Measurements from ENCODE around the gene ZBTB20.

Gene ZBTB20

GRCh38 chr3:114626751-114627150 lies 520.3 kb downstream of the ZBTB20 start:
- no peaks in the 10 kb centered on the region for H3K9me3 ChIP-seq (ENCODE audit: control extremely low read depth in 1 of 5, control insufficient read depth in 4 of 5, insufficient read depth in 2 of 5, low read depth in 1 of 5, low read length in 4 of 5)
- H3K4me3 ChIP-seq (ENCODE audit: control insufficient read depth in 1 of 7, extremely low read depth in 1 of 7, insufficient read depth in 4 of 7, low read depth in 2 of 7, low read length in 6 of 7), result no peak overlapping the region
- CTCF ChIA-PET, result no interaction called here
- peaks cover 0 to 5% (median 1%) of the 10 kb centered on the region in 4 experiments for H3K36me3 ChIP-seq (ENCODE audit: control insufficient read depth in 4 of 4, insufficient read depth in 4 of 4, low read length in 3 of 4)
- DNase-seq, result no peak
- WGBS (ENCODE audit: insufficient coverage), result 100% methylated on average over 3 of the region's 4 CpGs
- no peaks in the 10 kb centered on the region for H3K27me3 ChIP-seq (replicated peaks in 2 of 5; ENCODE audit: control insufficient read depth in 4 of 5, insufficient read depth in 5 of 5, low read length in 4 of 5)
- no peak overlapping the region for H3K27ac ChIP-seq (ENCODE audit: insufficient read depth in 1 of 2, low read depth in 1 of 2, low read length in 2 of 2, poor library complexity in 1 of 2, severe bottlenecking in 2 of 2)
- POLR2A ChIA-PET, result no interaction called here
- H3K4me1 ChIP-seq (ENCODE audit: control extremely low read depth in 1 of 4, control insufficient read depth in 4 of 4, insufficient read depth in 4 of 4, low read length in 3 of 4), result peaks cover 0 to 8% (median 0%) of the 10 kb centered on the region in 4 experiments

- POLR2A ChIA-PET, result no interaction called here
- Histone ChIP-seq H3K36me3 (ENCODE audit: control insufficient read depth in 4 of 4, insufficient read depth in 4 of 4, low read length in 3 of 4) (peaks cover 0 to 2% (median 0%) of the 10 kb centered on the region in 4 experiments), H3K4me1 (ENCODE audit: control extremely low read depth in 1 of 4, control insufficient read depth in 4 of 4, insufficient read depth in 4 of 4, low read length in 3 of 4) (peaks cover 0 to 8% (median 0%) of the 10 kb centered on the region in 4 experiments), H3K9me3 (ENCODE audit: control extremely low read depth in 1 of 5, control insufficient read depth in 4 of 5, insufficient read depth in 2 of 5, low read depth in 1 of 5, low read length in 4 of 5) (no peaks in the 10 kb centered on the region), H3K27me3 (replicated peaks in 2 of 5; ENCODE audit: control insufficient read depth in 4 of 5, insufficient read depth in 5 of 5, low read length in 4 of 5) (no peaks in the 10 kb centered on the region), H3K4me3 (ENCODE audit: control insufficient read depth in 1 of 7, extremely low read depth in 1 of 7, insufficient read depth in 4 of 7, low read depth in 2 of 7, low read length in 6 of 7) (no peak overlapping the region), H3K27ac (ENCODE audit: insufficient read depth in 1 of 2, low read depth in 1 of 2, low read length in 2 of 2, poor library complexity in 1 of 2, severe bottlenecking in 2 of 2) (no peak overlapping the region)
- CTCF ChIA-PET, result no interaction called here
- WGBS (ENCODE audit: insufficient coverage), result 61% methylated on average over 8 of the region's 10 CpGs
- DNase-seq, result peak; percentile 30 to 77 (median 70)
Measured at GRCh38 chr3:114624571-114625181, 522.4 kb downstream of the ZBTB20 start.

- POLR2A ChIA-PET, result no interaction called here
- no peaks in the 10 kb centered on the region for H3K9me3 ChIP-seq (ENCODE audit: control extremely low read depth in 1 of 5, control insufficient read depth in 4 of 5, insufficient read depth in 2 of 5, low read depth in 1 of 5, low read length in 4 of 5)
- no peaks in the 10 kb centered on the region for H3K27me3 ChIP-seq (replicated peaks in 2 of 5; ENCODE audit: control insufficient read depth in 4 of 5, insufficient read depth in 5 of 5, low read length in 4 of 5)
- 100% methylated on average over 1 of the region's 6 CpGs for WGBS (ENCODE audit: insufficient coverage)
- no peak overlapping the region for H3K4me3 ChIP-seq (ENCODE audit: control insufficient read depth in 1 of 7, extremely low read depth in 1 of 7, insufficient read depth in 4 of 7, low read depth in 2 of 7, low read length in 6 of 7)
- H3K4me1 ChIP-seq (ENCODE audit: control extremely low read depth in 1 of 4, control insufficient read depth in 4 of 4, insufficient read depth in 4 of 4, low read length in 3 of 4), result peaks cover 0 to 8% (median 0%) of the 10 kb centered on the region in 4 experiments
- peaks cover 0 to 2% (median 0%) of the 10 kb centered on the region in 4 experiments for H3K36me3 ChIP-seq (ENCODE audit: control insufficient read depth in 4 of 4, insufficient read depth in 4 of 4, low read length in 3 of 4)
- no peak for DNase-seq
- CTCF ChIA-PET, result no interaction called here
- H3K27ac ChIP-seq (ENCODE audit: insufficient read depth in 1 of 2, low read depth in 1 of 2, low read length in 2 of 2, poor library complexity in 1 of 2, severe bottlenecking in 2 of 2), result no peak overlapping the region
Measured at GRCh38 chr3:114624047-114624445, 523.0 kb downstream of the ZBTB20 start.

- no peak overlapping the region for H3K4me3 ChIP-seq (ENCODE audit: control insufficient read depth in 1 of 7, extremely low read depth in 1 of 7, insufficient read depth in 4 of 7, low read depth in 2 of 7, low read length in 6 of 7)
- H3K4me1 ChIP-seq (ENCODE audit: control extremely low read depth in 1 of 4, control insufficient read depth in 4 of 4, insufficient read depth in 4 of 4, low read length in 3 of 4), result peaks cover 0 to 8% (median 0%) of the 10 kb centered on the region in 4 experiments
Measured at GRCh38 chr3:114623420-114624046, 523.6 kb downstream of the ZBTB20 start.

GRCh38 chr3:114622001-114622400 lies 525.1 kb downstream of the ZBTB20 start:
- ChIA-PET CTCF (interaction anchor here (0.8 kb wide), 1 partner anchor 31 kb away, joined by 3 read pairs; no protein-coding TSS in a partner anchor), POLR2A (no interaction called here)
- Histone ChIP-seq H3K36me3 (ENCODE audit: control insufficient read depth in 4 of 4, insufficient read depth in 4 of 4, low read length in 3 of 4) (peaks cover 0 to 2% (median 0%) of the 10 kb centered on the region in 4 experiments), H3K27me3 (replicated peaks in 2 of 5; ENCODE audit: control insufficient read depth in 4 of 5, insufficient read depth in 5 of 5, low read length in 4 of 5) (no peaks in the 10 kb centered on the region), H3K27ac (ENCODE audit: insufficient read depth in 1 of 2, low read depth in 1 of 2, low read length in 2 of 2, poor library complexity in 1 of 2, severe bottlenecking in 2 of 2) (no peak overlapping the region), H3K4me3 (ENCODE audit: control insufficient read depth in 1 of 7, extremely low read depth in 1 of 7, insufficient read depth in 4 of 7, low read depth in 2 of 7, low read length in 6 of 7) (no peak overlapping the region), H3K4me1 (ENCODE audit: control extremely low read depth in 1 of 4, control insufficient read depth in 4 of 4, insufficient read depth in 4 of 4, low read length in 3 of 4) (peaks cover 0 to 8% (median 0%) of the 10 kb centered on the region in 4 experiments), H3K9me3 (ENCODE audit: control extremely low read depth in 1 of 5, control insufficient read depth in 4 of 5, insufficient read depth in 2 of 5, low read depth in 1 of 5, low read length in 4 of 5) (no peaks in the 10 kb centered on the region)
- no peak for DNase-seq
- WGBS (ENCODE audit: insufficient coverage), result no CpG with 5 or more reads among the region's 3 CpGs

More at GRCh38 chr3:114623420-114624046, 523.6 kb downstream of the ZBTB20 start:
- CTCF ChIA-PET, result no interaction called here
- DNase-seq, result no peak
- H3K27me3 ChIP-seq (replicated peaks in 2 of 5; ENCODE audit: control insufficient read depth in 4 of 5, insufficient read depth in 5 of 5, low read length in 4 of 5), result no peaks in the 10 kb centered on the region
- POLR2A ChIA-PET, result no interaction called here
- H3K9me3 ChIP-seq (ENCODE audit: control extremely low read depth in 1 of 5, control insufficient read depth in 4 of 5, insufficient read depth in 2 of 5, low read depth in 1 of 5, low read length in 4 of 5), result no peaks in the 10 kb centered on the region
- H3K27ac ChIP-seq (ENCODE audit: insufficient read depth in 1 of 2, low read depth in 1 of 2, low read length in 2 of 2, poor library complexity in 1 of 2, severe bottlenecking in 2 of 2), result no peak overlapping the region
- peaks cover 0 to 2% (median 0%) of the 10 kb centered on the region in 4 experiments for H3K36me3 ChIP-seq (ENCODE audit: control insufficient read depth in 4 of 4, insufficient read depth in 4 of 4, low read length in 3 of 4)
- 100% methylated on average over 2 of the region's 5 CpGs for WGBS (ENCODE audit: insufficient coverage)

GRCh38 chr3:114619771-114620170 lies 527.3 kb downstream of the ZBTB20 start:
- Histone ChIP-seq H3K27ac (ENCODE audit: insufficient read depth in 1 of 2, low read depth in 1 of 2, low read length in 2 of 2, poor library complexity in 1 of 2, severe bottlenecking in 2 of 2) (no peak overlapping the region), H3K4me3 (ENCODE audit: control insufficient read depth in 1 of 7, extremely low read depth in 1 of 7, insufficient read depth in 4 of 7, low read depth in 2 of 7, low read length in 6 of 7) (no peak overlapping the region), H3K27me3 (replicated peaks in 2 of 5; ENCODE audit: control insufficient read depth in 4 of 5, insufficient read depth in 5 of 5, low read length in 4 of 5) (no peaks in the 10 kb centered on the region), H3K4me1 (ENCODE audit: control extremely low read depth in 1 of 4, control insufficient read depth in 4 of 4, insufficient read depth in 4 of 4, low read length in 3 of 4) (peaks cover 0 to 3% (median 0%) of the 10 kb centered on the region in 4 experiments), H3K36me3 (ENCODE audit: control insufficient read depth in 4 of 4, insufficient read depth in 4 of 4, low read length in 3 of 4) (peaks cover 0 to 2% (median 0%) of the 10 kb centered on the region in 4 experiments), H3K9me3 (ENCODE audit: control extremely low read depth in 1 of 5, control insufficient read depth in 4 of 5, insufficient read depth in 2 of 5, low read depth in 1 of 5, low read length in 4 of 5) (no peaks in the 10 kb centered on the region)
- DNase-seq, result no peak
- POLR2A ChIA-PET, result no interaction called here
- 92% methylated on average over 2 of the region's 3 CpGs for WGBS (ENCODE audit: insufficient coverage)
- CTCF ChIA-PET, result no interaction called here

- no peaks in the 10 kb centered on the region for H3K9me3 ChIP-seq (ENCODE audit: control extremely low read depth in 1 of 5, control insufficient read depth in 4 of 5, insufficient read depth in 2 of 5, low read depth in 1 of 5, low read length in 4 of 5)
- H3K27ac ChIP-seq (ENCODE audit: insufficient read depth in 1 of 2, low read depth in 1 of 2, low read length in 2 of 2, poor library complexity in 1 of 2, severe bottlenecking in 2 of 2), result no peak overlapping the region
- no peak for DNase-seq
- H3K36me3 ChIP-seq (ENCODE audit: control insufficient read depth in 4 of 4, insufficient read depth in 4 of 4, low read length in 3 of 4), result no peaks in the 10 kb centered on the region
- H3K4me3 ChIP-seq (ENCODE audit: control insufficient read depth in 1 of 7, extremely low read depth in 1 of 7, insufficient read depth in 4 of 7, low read depth in 2 of 7, low read length in 6 of 7), result no peak overlapping the region
- no peaks in the 10 kb centered on the region for H3K27me3 ChIP-seq (replicated peaks in 2 of 5; ENCODE audit: control insufficient read depth in 4 of 5, insufficient read depth in 5 of 5, low read length in 4 of 5)
- ChIA-PET POLR2A (no interaction called here), CTCF (no interaction called here)
- no peaks in the 10 kb centered on the region for H3K4me1 ChIP-seq (ENCODE audit: control extremely low read depth in 1 of 4, control insufficient read depth in 4 of 4, insufficient read depth in 4 of 4, low read length in 3 of 4)
- WGBS (ENCODE audit: insufficient coverage), result 86% methylated on average over 6 of the region's 9 CpGs
Measured at GRCh38 chr3:114615523-114616085, 531.5 kb downstream of the ZBTB20 start.

Measured in common myeloid progenitor, CD34-positive (primary cell).